ENCODE measurements around the gene ITIH4.

DNA sequence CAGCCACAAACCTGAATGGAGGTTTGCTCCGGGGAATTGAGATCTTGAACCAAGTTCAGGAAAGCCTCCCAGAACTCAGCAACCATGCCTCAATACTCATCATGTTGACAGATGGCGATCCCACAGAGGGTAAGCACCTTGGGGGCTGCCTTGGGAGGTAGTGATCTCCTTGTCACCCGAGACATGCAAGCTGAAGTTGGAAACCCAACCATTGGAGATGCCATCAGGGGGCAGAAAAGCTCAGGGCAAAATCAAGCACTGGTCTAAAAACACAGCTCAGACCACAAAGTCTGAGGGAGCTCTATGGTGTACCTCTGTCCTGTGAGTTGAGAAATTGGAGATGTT lies 47.3 kb downstream of the ITIH4 start:
- TF ChIP-seq, protein P1, sequence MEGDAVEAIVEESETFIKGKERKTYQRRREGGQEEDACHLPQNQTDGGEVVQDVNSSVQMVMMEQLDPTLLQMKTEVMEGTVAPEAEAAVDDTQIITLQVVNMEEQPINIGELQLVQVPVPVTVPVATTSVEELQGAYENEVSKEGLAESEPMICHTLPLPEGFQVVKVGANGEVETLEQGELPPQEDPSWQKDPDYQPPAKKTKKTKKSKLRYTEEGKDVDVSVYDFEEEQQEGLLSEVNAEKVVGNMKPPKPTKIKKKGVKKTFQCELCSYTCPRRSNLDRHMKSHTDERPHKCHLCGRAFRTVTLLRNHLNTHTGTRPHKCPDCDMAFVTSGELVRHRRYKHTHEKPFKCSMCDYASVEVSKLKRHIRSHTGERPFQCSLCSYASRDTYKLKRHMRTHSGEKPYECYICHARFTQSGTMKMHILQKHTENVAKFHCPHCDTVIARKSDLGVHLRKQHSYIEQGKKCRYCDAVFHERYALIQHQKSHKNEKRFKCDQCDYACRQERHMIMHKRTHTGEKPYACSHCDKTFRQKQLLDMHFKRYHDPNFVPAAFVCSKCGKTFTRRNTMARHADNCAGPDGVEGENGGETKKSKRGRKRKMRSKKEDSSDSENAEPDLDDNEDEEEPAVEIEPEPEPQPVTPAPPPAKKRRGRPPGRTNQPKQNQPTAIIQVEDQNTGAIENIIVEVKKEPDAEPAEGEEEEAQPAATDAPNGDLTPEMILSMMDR (IDR thresholded peaks at IDR 0.05), result no peak
- no peak for TF ChIP-seq POLR2AphosphoS5 (IDR thresholded peaks at IDR 0.05; ENCODE audit: insufficient read depth in 1 of 2, low read depth in 1 of 2)
- TF ChIP-seq POLR2A (IDR thresholded peaks at IDR 0.05), result no peak
